Breast epithelium (tissue), 4 donors: ENCODE data around the gene HIP1R. TPM values are rescaled to one million over a fixed set of nuclear protein-coding genes. Genes with fewer than 3 reads are reported as not detected.
"Not testable (repeated sequence)": the region's sequence is repeated elsewhere in the genome, so short reads cannot be mapped to it uniquely, and the experiment has no call there.

Source experiments
- DNase-seq, 2 donors: peaks; one replicate each; pipeline ENCODE4 v3.0.0-alpha.2; 2019; ENCODE audit warnings: low spot score in 2 of 2
- H3K27ac ChIP-seq, 2 donors: fragments of 200-600 bp; sonication (generic) in 1 of 2; one replicate each; pipeline ENCODE4 v1.5.1; 2016 to 2019; ENCODE audit warnings: mild to moderate bottlenecking in 1 of 2
- H3K27me3 ChIP-seq, 2 donors: fragments of 200-600 bp; sonication (generic) in 1 of 2; one replicate each; pipeline versions ENCODE4 v1.5.1 to v1.6.0; 2017 to 2019; ENCODE audit warnings: control low read depth in 1 of 2, mild to moderate bottlenecking in 1 of 2
- H3K36me3 ChIP-seq: fragments of 200-600 bp; one replicate; pipeline ENCODE4 v1.5.1; 2019
- H3K4me1 ChIP-seq, 2 donors: fragments of 200-600 bp; sonication (generic); one replicate each; pipeline ENCODE4 v1.5.1; 2016 to 2019; ENCODE audit warnings: control low read depth in 1 of 2
- H3K4me3 ChIP-seq, 3 donors: fragments of 200-600 bp; sonication (generic); 1 replicate in 2 of 3; 2 replicates in 1 of 3; pipeline ENCODE4 v1.5.1; 2016 to 2019; ENCODE audit warnings: mild to moderate bottlenecking in 3 of 3, moderate library complexity in 2 of 3
- H3K9me3 ChIP-seq, 2 donors: fragments of 200-600 bp; sonication (generic) in 1 of 2; one replicate each; pipeline ENCODE4 v1.5.1; 2016 to 2019; ENCODE audit warnings: control low read depth in 1 of 2
- CTCF ChIP-seq, 3 donors: fragments of 450-650 bp; IDR thresholded peaks; one replicate each; pipeline ENCODE4 v1.5.1; 2016 to 2017; ENCODE audit warnings: antibody characterized with exemption in 3 of 3, mild to moderate bottlenecking in 3 of 3, moderate library complexity in 3 of 3
- POLR2A ChIP-seq: fragments of 450-650 bp; IDR thresholded peaks from one replicate; pipeline ENCODE4 v1.6.1; 2016; ENCODE audit warnings: antibody characterized with exemption, mild to moderate bottlenecking, moderate library complexity
- POLR2AphosphoS5 ChIP-seq, 3 donors: sonication (generic); formaldehyde crosslinking; IDR thresholded peaks; one replicate each; pipeline ENCODE4 v1.6.1; 2017; ENCODE audit warnings: antibody characterized with exemption in 3 of 3
- intact Hi-C: fragments of 100-400 bp; cut with DNase I; formaldehyde crosslinking; loops from one replicate; pipeline ENCODE4 v1.15.1; 2023; ENCODE audit warnings: low total_unique reads
- total RNA-seq, 3 donors: library from RNA; depleted of rRNA; stranded (reverse); fragments of >200 nt; gene quantifications; one replicate each; pipeline ENCODE4 v1.1.0, GENCODE V29; 2016

Gene HIP1R
- total RNA-seq, 3 donors from 2014 or later: 17.8 to 83.3 (median 49.5) TPM

GRCh38 chr12:122903693-122904034, 68.4 kb downstream of the HIP1R start:
- H3K27ac ChIP-seq: no peak overlapping the region
- H3K4me1 ChIP-seq: peaks cover 0 to 4% of the 10 kb centered on the region in 2 donors
- H3K4me3 ChIP-seq: no peak overlapping the region
- intact Hi-C loops: no loop called here
- no peak for DNase-seq
- no peaks in the 10 kb centered on the region for H3K36me3 ChIP-seq
- no peaks in the 10 kb centered on the region for H3K27me3 ChIP-seq
- TF ChIP-seq POLR2A (no peak), CTCF (IDR thresholded peaks at IDR 0.05) (no peak), POLR2AphosphoS5 (IDR thresholded peaks at IDR 0.05) (no peak)
- H3K9me3 ChIP-seq: no peaks in the 10 kb centered on the region

GRCh38 chr12:122905258-122905657, 70.0 kb downstream of the HIP1R start:
- intact Hi-C loops: loop anchor here (1.0 kb wide), 1 partner anchor 45 kb away; no protein-coding TSS in a partner anchor
- H3K36me3 ChIP-seq, H3K9me3 ChIP-seq, H3K27ac ChIP-seq, H3K4me1 ChIP-seq, DNase-seq, H3K27me3 ChIP-seq, H3K4me3 ChIP-seq: not testable (repeated sequence)

GRCh38 chr12:122908915-122909314, 73.7 kb downstream of the HIP1R start:
- intact Hi-C loops: no loop called here

GRCh38 chr12:122909442-122910288, 74.4 kb downstream of the HIP1R start:
- Histone ChIP-seq H3K27ac (peak overlapping the region; percentile 70 to 77), H3K4me3 (no peak overlapping the region), H3K36me3 (no peaks in the 10 kb centered on the region), H3K9me3 (no peaks in the 10 kb centered on the region), H3K27me3 (no peaks in the 10 kb centered on the region), H3K4me1 (no peaks in the 10 kb centered on the region)
- peak in 1 of 2 donors; percentile 76 for DNase-seq
- intact Hi-C loops: no loop called here
- TF ChIP-seq CTCF (IDR thresholded peaks at IDR 0.05) (no peak), POLR2A (no peak)

More at GRCh38 chr12:122908915-122909314, 73.7 kb downstream of the HIP1R start:
- Histone ChIP-seq H3K9me3 (no peaks in the 10 kb centered on the region), H3K4me3 (no peak overlapping the region), H3K27ac (no peak overlapping the region), H3K36me3 (no peaks in the 10 kb centered on the region), H3K27me3 (no peaks in the 10 kb centered on the region), H3K4me1 (no peaks in the 10 kb centered on the region)
- no peak for TF ChIP-seq CTCF (IDR thresholded peaks at IDR 0.05)
- no peak for TF ChIP-seq POLR2AphosphoS5 (IDR thresholded peaks at IDR 0.05)
- TF ChIP-seq POLR2A: no peak
- no peak for DNase-seq

Other genes starting within 250 kb of the HIP1R start
- gene HCAR2, start 132.1 kb upstream of the HIP1R start, total RNA-seq: 10 to 100 TPM in 1 of 3 donors, 1 to 10 TPM in 2; 5.7 to 10.8 (median 6.4) TPM
- 1 to 10 TPM in 2 of 3 donors, under 1 TPM in 1; 0.96 to 4.8 (median 2.6) TPM for gene HCAR3, start 118.6 kb upstream of the HIP1R start, total RNA-seq
- gene HCAR1, start 104.6 kb upstream of the HIP1R start, total RNA-seq: 10 to 100 TPM in 2 of 3 donors, 1 to 10 TPM in 1; 3.2 to 34.0 (median 20.6) TPM
- gene DENR, start 82.6 kb upstream of the HIP1R start, total RNA-seq: 10 to 100 TPM; 21.9 to 30.7 (median 28.2) TPM
- gene CCDC62, start 60.9 kb upstream of the HIP1R start, total RNA-seq: 1 to 10 TPM in 1 of 3 donors, under 1 TPM in 2; 0.66 to 1.9 (median 0.73) TPM
- gene VPS37B, start 60.7 kb downstream of the HIP1R start, total RNA-seq: 10 to 100 TPM; 15.4 to 37.8 (median 34.4) TPM
- 1 to 10 TPM in 2 of 3 donors, under 1 TPM in 1; 0.96 to 8.6 (median 6.2) TPM for gene ABCB9, start 131.0 kb downstream of the HIP1R start, total RNA-seq
- gene OGFOD2, start 139.8 kb downstream of the HIP1R start, total RNA-seq: 10 to 100 TPM in 2 of 3 donors, 1 to 10 TPM in 1; 9.0 to 16.5 (median 12.1) TPM
- gene ARL6IP4, start 145.2 kb downstream of the HIP1R start, total RNA-seq: 100 to 1,000 TPM; 196 to 279 (median 234) TPM